ENCODE data around the gene IQCM. TPM values are rescaled to one million over a fixed set of nuclear protein-coding genes. Genes with fewer than 3 reads are reported as not detected.

Gene IQCM
- total and polyA plus RNA-seq, 10 of the 15 experiments (the other 5 are each of a cell fraction or from before 2014, with no cell fraction given): not detected

DNA sequence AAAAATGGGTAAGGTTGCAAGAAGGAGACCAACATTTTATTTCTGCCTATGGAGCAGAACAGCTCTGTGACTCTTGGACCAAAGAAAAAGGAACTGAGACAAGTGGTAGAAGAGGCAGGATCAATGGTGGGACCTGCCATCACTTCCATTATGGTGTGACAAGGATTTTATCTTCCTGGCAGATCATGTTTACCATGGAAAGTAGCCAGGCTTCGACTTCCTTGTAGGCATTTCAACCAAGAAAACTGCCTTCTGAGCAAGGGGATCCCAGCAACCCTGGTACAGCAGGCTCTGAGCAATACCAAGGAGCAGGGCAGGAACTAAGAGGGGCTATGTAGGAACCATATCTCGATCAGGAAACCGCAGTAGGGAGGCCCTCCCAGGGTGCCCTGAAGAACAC is 317.4 kb downstream of the IQCM start:
- intact Hi-C loops (cut with micrococcal nuclease; ENCODE audit: unreplicated experiment) (no loop called here), in situ Hi-C loops (cut with MboI) (no loop called here)
- 0% methylated on average over 3 of the region's 3 CpGs for WGBS (ENCODE audit: insufficient coverage, insufficient replicate concordance, low lambda C conversion rate, missing lambda C conversion rate)
- ChIA-PET RAD21 (ENCODE audit: unreplicated experiment) (no interaction called here), CTCF (no interaction called here), SMC1A (ENCODE audit: uncharacterized antibody, unreplicated experiment) (no interaction called here), POLR2A (no interaction called here)
- TF ChIP-seq KLF5 (IDR thresholded peaks at IDR 0.05; ENCODE audit: partially characterized antibody) (no peak), POLR2AphosphoS2 (IDR thresholded peaks at IDR 0.05; ENCODE audit: low read depth, low read length) (no peak), CREM (IDR thresholded peaks at IDR 0.05; ENCODE audit: low read depth) (no peak), BRCA1 (IDR thresholded peaks at IDR 0.05; ENCODE audit: low read depth, low read length) (no peak), PAX8 (IDR thresholded peaks at IDR 0.05) (no peak), ZNF217 (IDR thresholded peaks at IDR 0.05) (no peak), TAF1 (IDR thresholded peaks at IDR 0.05; ENCODE audit: borderline replicate concordance, low read depth, low read length) (no peak), NR2C1 (IDR thresholded peaks at IDR 0.05) (no peak), RELA (IDR thresholded peaks at IDR 0.05; ENCODE audit: borderline replicate concordance, partially characterized antibody) (no peak), EGR1 (IDR thresholded peaks at IDR 0.05; ENCODE audit: borderline replicate concordance in 1 of 2, low read depth in 2 of 2, low read length in 2 of 2) (no peak), ETV6 (conservative IDR thresholded peaks at IDR 0.05 in 1 of 2, IDR thresholded peaks at IDR 0.05 in 1 of 2; ENCODE audit: borderline replicate concordance in 1 of 2, low read depth in 1 of 2) (no peak), ZNF384 (IDR thresholded peaks at IDR 0.05; ENCODE audit: borderline replicate concordance, low read depth, low read length) (no peak), ZNF207 (IDR thresholded peaks at IDR 0.05; ENCODE audit: borderline replicate concordance) (no peak), ZNF274 (IDR thresholded peaks at IDR 0.05; ENCODE audit: insufficient read depth, insufficient read length) (no peak), E4F1 (IDR thresholded peaks at IDR 0.05; ENCODE audit: borderline replicate concordance, partially characterized antibody) (no peak)
- TF ChIP-seq, protein P1, sequence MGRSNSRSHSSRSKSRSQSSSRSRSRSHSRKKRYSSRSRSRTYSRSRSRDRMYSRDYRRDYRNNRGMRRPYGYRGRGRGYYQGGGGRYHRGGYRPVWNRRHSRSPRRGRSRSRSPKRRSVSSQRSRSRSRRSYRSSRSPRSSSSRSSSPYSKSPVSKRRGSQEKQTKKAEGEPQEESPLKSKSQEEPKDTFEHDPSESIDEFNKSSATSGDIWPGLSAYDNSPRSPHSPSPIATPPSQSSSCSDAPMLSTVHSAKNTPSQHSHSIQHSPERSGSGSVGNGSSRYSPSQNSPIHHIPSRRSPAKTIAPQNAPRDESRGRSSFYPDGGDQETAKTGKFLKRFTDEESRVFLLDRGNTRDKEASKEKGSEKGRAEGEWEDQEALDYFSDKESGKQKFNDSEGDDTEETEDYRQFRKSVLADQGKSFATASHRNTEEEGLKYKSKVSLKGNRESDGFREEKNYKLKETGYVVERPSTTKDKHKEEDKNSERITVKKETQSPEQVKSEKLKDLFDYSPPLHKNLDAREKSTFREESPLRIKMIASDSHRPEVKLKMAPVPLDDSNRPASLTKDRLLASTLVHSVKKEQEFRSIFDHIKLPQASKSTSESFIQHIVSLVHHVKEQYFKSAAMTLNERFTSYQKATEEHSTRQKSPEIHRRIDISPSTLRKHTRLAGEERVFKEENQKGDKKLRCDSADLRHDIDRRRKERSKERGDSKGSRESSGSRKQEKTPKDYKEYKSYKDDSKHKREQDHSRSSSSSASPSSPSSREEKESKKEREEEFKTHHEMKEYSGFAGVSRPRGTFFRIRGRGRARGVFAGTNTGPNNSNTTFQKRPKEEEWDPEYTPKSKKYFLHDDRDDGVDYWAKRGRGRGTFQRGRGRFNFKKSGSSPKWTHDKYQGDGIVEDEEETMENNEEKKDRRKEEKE (IDR thresholded peaks at IDR 0.05): no peak
- TF ChIP-seq, protein P2, sequence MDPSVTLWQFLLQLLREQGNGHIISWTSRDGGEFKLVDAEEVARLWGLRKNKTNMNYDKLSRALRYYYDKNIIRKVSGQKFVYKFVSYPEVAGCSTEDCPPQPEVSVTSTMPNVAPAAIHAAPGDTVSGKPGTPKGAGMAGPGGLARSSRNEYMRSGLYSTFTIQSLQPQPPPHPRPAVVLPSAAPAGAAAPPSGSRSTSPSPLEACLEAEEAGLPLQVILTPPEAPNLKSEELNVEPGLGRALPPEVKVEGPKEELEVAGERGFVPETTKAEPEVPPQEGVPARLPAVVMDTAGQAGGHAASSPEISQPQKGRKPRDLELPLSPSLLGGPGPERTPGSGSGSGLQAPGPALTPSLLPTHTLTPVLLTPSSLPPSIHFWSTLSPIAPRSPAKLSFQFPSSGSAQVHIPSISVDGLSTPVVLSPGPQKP (IDR thresholded peaks at IDR 0.05; ENCODE audit: low read depth, low read length): no peak
- TF ChIP-seq, protein P3, sequence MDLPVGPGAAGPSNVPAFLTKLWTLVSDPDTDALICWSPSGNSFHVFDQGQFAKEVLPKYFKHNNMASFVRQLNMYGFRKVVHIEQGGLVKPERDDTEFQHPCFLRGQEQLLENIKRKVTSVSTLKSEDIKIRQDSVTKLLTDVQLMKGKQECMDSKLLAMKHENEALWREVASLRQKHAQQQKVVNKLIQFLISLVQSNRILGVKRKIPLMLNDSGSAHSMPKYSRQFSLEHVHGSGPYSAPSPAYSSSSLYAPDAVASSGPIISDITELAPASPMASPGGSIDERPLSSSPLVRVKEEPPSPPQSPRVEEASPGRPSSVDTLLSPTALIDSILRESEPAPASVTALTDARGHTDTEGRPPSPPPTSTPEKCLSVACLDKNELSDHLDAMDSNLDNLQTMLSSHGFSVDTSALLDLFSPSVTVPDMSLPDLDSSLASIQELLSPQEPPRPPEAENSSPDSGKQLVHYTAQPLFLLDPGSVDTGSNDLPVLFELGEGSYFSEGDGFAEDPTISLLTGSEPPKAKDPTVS (IDR thresholded peaks at IDR 0.05; ENCODE audit: low read depth, low read length): no peak
- FAIRE-seq (no peak), DNase-seq (ENCODE audit: low read depth, low spot score) (no peak), ATAC-seq (no peak)
- H3K79me2 ChIP-seq (ENCODE audit: control insufficient read depth, insufficient read depth, low read length): no peaks in the 10 kb centered on the region
- H3K27me3 ChIP-seq (replicated peaks in 1 of 2; ENCODE audit: control insufficient read depth in 2 of 2, insufficient read depth in 2 of 2, low read length in 1 of 2): no peaks in the 10 kb centered on the region
- no peak overlapping the region for H3K4me2 ChIP-seq (ENCODE audit: control insufficient read depth, insufficient read depth)
- H3K9ac ChIP-seq (ENCODE audit: control insufficient read depth, insufficient read depth, low read length): no peak overlapping the region
- BruUV-seq (replicated peaks): no TSS peak
- no peak overlapping the region for H3K27ac ChIP-seq (ENCODE audit: control insufficient read depth, insufficient read depth)
- no peaks in the 10 kb centered on the region for H3K9me3 ChIP-seq (replicated peaks; ENCODE audit: control insufficient read depth, insufficient read depth, low read length)
- no peaks in the 10 kb centered on the region for H3K4me1 ChIP-seq (ENCODE audit: control insufficient read depth, insufficient read depth, low read length)
- no peak overlapping the region for H3K4me3 ChIP-seq
- H4K20me1 ChIP-seq (ENCODE audit: control insufficient read depth, insufficient read depth): no peaks in the 10 kb centered on the region
- H2AFZ ChIP-seq (ENCODE audit: control insufficient read depth, low read depth, low read length): no peak overlapping the region
- no peaks in the 10 kb centered on the region for H3K36me3 ChIP-seq (ENCODE audit: control insufficient read depth in 2 of 2, insufficient read depth in 2 of 2, low read length in 1 of 2)
